HEK293 (cell line): Measurements from ENCODE around the gene AFG1L.

Experiments
- ZBTB7A ChIP-seq: fragments of 450-650 bp; formaldehyde crosslinking; IDR thresholded peaks from 2 replicates; pipeline ENCODE4 v1.5.1; 2016; ENCODE audit warnings: low read depth, missing biosample characterization, missing genetic modification characterization
- TF ChIP-seq, protein P1 (sequence below): fragments of 450-650 bp; formaldehyde crosslinking; IDR thresholded peaks from 2 replicates; pipeline ENCODE4 v1.5.1; 2016; ENCODE audit warnings: missing biosample characterization, missing genetic modification characterization

DNA sequence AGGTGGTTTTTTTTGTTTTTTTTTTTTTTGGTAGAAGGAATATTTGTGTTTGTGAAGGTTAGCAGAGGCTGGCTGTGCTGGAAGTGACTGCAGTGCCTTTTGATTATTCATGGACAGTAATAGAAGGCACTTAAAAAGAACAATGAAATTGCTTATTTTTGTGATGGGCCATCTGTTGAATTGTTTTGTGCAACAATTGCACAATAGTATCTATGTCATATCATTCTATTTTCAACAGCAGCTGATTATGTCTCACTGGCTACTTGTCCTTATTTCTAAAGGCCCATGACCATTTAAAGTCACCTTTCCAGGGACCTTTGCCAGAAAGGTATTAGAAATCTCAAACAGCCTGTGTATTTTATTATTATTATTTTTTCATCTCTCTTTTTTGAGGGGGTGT lies 70.6 kb downstream of the AFG1L start:
- no peak for TF ChIP-seq ZBTB7A
- TF ChIP-seq, protein P1, sequence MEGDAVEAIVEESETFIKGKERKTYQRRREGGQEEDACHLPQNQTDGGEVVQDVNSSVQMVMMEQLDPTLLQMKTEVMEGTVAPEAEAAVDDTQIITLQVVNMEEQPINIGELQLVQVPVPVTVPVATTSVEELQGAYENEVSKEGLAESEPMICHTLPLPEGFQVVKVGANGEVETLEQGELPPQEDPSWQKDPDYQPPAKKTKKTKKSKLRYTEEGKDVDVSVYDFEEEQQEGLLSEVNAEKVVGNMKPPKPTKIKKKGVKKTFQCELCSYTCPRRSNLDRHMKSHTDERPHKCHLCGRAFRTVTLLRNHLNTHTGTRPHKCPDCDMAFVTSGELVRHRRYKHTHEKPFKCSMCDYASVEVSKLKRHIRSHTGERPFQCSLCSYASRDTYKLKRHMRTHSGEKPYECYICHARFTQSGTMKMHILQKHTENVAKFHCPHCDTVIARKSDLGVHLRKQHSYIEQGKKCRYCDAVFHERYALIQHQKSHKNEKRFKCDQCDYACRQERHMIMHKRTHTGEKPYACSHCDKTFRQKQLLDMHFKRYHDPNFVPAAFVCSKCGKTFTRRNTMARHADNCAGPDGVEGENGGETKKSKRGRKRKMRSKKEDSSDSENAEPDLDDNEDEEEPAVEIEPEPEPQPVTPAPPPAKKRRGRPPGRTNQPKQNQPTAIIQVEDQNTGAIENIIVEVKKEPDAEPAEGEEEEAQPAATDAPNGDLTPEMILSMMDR (tag by site-specific recombination), result no peak
